ENCODE measurements around the gene MARK3. TPM values are rescaled to one million over a fixed set of nuclear protein-coding genes. Genes with fewer than 3 reads are reported as not detected.

Gene MARK3
- total RNA-seq, 1 donor from 2014 or later = 82.0 TPM

DNA sequence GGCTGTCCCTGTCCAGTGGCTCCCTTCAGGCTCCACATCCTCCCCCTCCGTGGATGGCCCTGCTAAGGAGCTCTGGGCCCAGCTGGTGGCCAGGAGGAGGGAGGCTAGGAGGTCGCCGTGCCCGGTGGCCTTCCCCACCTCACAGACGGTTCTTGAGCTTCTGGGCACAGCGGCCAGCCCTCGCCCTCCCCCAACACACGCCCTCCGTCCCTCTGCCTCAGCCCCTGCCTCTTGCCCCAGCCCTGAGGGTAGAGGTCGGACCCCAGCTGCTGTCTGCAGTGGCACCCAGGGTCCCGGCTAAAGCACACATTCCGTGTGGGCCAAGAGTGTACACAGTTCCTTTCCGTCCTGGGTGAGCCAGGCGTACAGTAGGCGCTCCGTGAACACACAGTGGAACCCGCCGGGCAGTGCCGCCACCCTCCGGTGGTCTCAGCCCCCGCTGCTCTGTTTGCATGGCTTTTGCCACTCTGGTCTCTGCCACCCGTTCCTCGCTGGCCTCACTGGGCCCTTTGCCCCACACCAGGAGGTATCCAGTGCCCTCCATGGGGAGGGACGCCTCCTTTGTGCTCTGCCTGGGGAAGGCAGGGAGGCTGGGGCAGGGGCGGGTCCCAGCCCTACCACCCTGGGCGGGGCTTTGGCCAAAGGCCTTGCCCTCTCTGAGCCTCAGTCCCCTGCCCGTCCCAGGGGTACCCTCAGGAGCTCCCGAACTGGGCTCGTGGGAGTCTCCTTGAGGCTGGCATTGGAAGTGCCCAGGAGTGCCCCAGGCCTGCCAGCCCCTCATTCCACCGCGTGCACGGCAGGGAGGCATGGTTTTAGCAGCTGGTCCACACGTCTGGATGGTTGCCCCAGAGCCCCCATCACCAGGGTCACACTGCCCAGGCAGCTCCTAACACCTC, 156.7 kb downstream of the MARK3 start:
- intact Hi-C loops (cut with micrococcal nuclease) = no loop called here
- Mint-ChIP-seq H3K27me3 (no peaks in the 10 kb centered on the region), H3K36me3 (ENCODE audit: low read depth) (no peaks in the 10 kb centered on the region), H3K4me3 (no peak overlapping the region), H3K9me3 (no peaks in the 10 kb centered on the region), H3K27ac (no peak overlapping the region), H3K4me1 (no peaks in the 10 kb centered on the region)
- DNase-seq = no peak

DNA sequence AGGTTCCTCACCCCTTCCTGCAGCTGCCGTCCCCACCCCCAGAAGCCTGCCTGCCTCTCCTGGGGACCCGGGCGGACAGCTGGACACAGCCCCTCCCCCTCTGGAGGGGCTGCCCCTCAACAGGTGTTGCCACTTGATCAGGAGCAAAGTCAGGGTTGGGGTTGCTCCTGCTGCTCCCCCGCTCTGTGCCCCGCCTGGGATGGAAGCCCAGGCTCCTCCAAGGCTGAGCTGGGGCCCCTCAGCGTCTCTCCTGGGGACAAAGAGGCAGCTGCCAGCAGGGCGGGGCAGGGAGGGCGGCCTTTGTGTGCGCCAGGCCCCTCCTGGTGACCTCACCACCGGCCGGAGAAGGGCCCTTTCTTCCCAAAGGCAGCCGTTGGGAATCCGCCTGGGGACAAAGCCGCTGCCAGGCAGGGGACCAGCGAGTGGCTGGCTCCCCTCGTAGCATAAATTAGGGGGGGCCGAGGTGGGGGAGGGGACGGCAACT, 157.4 kb downstream of the MARK3 start:
- H3K4me3 Mint-ChIP-seq = no peak overlapping the region
- DNase-seq = no peak
- H3K27me3 Mint-ChIP-seq = no peaks in the 10 kb centered on the region
- no peaks in the 10 kb centered on the region for H3K9me3 Mint-ChIP-seq
- no peak overlapping the region for H3K27ac Mint-ChIP-seq
- no peaks in the 10 kb centered on the region for H3K36me3 Mint-ChIP-seq (ENCODE audit: low read depth)
- intact Hi-C loops (cut with micrococcal nuclease) = no loop called here
- no peaks in the 10 kb centered on the region for H3K4me1 Mint-ChIP-seq

DNA sequence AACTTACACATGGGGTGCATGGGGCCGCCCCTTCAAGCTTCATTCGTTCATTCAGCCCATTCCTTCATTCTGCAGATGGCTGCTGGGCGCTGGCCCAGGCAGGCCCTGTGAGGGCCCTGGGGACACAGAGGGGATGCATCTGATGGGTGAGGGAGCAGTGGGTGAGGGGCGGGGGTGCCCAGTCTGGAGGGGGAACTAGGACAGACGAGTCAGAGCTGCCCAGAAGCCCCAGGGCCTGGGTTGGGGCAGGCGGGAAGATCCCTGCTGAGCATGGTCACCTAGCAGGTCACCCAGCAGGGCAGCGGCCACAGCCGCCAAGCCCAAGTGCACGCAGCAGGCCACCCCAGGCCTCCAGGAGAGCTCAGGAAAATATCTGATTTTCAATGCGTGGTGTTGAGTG, 157.9 kb downstream of the MARK3 start:
- H3K9me3 Mint-ChIP-seq = no peaks in the 10 kb centered on the region
- no peaks in the 10 kb centered on the region for H3K36me3 Mint-ChIP-seq (ENCODE audit: low read depth)
- no peak overlapping the region for H3K4me3 Mint-ChIP-seq
- intact Hi-C loops (cut with micrococcal nuclease) = no loop called here
- H3K27me3 Mint-ChIP-seq = no peaks in the 10 kb centered on the region
- DNase-seq = no peak
- no peak overlapping the region for H3K27ac Mint-ChIP-seq
- no peaks in the 10 kb centered on the region for H3K4me1 Mint-ChIP-seq

DNA sequence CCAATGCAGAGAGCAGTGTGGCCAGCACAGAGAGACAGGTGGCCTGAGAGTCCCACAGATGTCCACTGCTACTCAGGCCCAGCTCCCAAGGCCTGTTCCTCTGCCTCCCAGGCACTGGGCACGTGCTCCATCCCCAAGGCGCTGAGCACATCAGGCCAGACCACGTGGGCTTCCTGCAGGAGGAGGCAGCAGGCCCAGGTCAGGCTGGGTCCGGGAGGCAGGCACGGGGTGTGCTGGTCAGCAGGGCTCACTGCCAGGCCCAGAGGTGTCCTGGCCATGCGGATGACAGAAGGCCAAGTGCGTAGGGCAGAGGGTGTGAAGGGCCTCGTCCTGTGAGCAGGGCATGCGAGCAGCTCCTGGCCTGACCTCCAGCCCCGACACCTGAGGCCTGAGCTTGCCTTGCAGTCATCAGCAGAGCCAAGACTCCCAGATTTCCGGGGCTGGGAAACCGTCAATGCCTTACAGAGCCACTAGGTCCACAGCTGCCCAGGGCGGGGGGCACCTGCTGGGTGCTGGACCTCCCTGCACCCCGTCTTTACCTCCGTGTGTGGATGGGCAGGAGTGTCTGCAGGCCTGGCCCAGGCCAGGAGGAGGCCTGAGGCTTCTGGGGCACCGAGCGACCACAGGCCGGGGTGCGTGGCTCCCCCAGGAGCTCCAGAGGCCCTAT, 158.6 kb downstream of the MARK3 start:
- Mint-ChIP-seq H3K9me3 (no peaks in the 10 kb centered on the region), H3K4me1 (no peaks in the 10 kb centered on the region), H3K27me3 (no peaks in the 10 kb centered on the region), H3K36me3 (ENCODE audit: low read depth) (no peaks in the 10 kb centered on the region), H3K4me3 (no peak overlapping the region), H3K27ac (no peak overlapping the region)
- intact Hi-C loops (cut with micrococcal nuclease) = no loop called here
- no peak for DNase-seq

DNA sequence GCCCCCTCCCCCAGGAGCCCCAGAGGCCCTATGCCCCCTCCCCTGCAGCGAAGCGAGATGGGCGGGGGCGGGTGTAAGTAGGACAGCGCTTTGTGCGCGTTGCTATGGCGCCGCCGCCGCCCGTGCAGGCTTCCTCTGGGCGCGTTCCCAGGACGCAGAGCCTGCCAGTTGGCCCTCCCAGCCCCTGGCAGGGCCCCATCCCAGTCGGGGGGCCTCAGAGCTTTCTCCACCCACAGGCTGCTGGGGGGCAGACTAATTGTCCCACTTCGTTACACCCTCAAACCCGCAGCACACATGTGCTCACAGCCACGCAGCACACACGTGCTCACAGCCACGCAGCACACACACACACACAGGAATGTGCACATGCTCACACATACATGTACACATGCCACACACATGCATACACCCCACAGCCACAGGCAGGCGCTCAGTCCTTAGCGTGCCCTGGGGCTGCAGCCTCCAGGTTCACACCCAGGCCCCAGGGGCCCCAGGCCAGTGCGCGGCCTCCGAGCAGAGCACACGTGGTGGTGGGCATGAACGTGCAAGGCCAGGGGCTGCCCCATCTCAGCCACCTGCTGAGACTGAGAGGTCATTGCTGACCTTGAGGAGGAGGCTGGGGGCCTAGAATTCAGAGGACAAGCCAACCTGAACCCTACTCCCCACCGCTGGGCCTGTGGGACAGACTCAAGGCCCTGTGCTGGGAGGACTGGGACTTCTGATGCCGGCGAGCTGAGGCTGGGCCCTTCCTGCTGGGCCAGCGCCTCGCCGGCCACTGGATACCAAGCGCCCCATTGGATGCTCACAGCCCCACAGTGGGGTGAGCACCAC, 159.4 kb downstream of the MARK3 start:
- DNase-seq = no peak
- Mint-ChIP-seq H3K4me3 (no peak overlapping the region), H3K9me3 (no peaks in the 10 kb centered on the region), H3K36me3 (ENCODE audit: low read depth) (no peaks in the 10 kb centered on the region), H3K27me3 (no peaks in the 10 kb centered on the region), H3K27ac (no peak overlapping the region), H3K4me1 (no peaks in the 10 kb centered on the region)
- intact Hi-C loops (cut with micrococcal nuclease) = no loop called here

DNA sequence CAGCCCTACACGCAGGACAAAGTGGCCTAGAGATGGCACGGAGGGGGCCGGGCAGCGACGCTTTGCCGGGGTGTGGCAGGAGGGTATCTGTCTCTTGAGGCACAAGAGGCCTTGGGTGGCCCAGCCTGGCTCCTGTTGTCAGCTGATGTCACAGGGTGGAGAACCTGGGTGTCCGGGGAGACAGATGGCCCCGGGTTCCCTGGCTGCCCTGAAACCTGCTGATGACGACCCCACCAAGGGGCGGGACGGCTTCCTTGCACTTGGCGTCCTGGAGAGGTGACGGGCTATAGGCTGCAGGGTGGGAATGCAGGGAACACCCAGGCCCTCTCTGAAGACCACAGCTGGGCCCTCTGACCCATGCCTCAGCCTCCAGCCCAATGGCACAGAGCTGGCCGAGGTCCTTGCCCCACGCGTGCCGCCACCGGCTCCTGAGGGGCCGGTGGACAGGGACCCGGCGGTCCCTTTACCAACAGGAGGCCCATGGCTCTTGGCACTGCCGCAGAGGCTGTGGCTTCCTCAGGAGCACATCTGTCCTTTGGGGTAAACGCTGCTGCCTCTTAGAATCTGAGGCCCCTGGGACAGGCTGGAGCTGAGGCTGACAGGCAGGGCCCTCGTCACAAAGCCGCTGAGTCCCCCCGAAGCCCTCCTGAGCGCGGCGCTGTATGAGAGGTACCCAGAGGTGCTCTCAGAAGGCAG, 160.2 kb downstream of the MARK3 start:
- Mint-ChIP-seq H3K27me3 (no peaks in the 10 kb centered on the region), H3K9me3 (no peaks in the 10 kb centered on the region), H3K36me3 (ENCODE audit: low read depth) (no peaks in the 10 kb centered on the region), H3K4me1 (no peaks in the 10 kb centered on the region), H3K27ac (no peak overlapping the region), H3K4me3 (no peak overlapping the region)
- intact Hi-C loops (cut with micrococcal nuclease) = no loop called here
- no peak for DNase-seq

DNA sequence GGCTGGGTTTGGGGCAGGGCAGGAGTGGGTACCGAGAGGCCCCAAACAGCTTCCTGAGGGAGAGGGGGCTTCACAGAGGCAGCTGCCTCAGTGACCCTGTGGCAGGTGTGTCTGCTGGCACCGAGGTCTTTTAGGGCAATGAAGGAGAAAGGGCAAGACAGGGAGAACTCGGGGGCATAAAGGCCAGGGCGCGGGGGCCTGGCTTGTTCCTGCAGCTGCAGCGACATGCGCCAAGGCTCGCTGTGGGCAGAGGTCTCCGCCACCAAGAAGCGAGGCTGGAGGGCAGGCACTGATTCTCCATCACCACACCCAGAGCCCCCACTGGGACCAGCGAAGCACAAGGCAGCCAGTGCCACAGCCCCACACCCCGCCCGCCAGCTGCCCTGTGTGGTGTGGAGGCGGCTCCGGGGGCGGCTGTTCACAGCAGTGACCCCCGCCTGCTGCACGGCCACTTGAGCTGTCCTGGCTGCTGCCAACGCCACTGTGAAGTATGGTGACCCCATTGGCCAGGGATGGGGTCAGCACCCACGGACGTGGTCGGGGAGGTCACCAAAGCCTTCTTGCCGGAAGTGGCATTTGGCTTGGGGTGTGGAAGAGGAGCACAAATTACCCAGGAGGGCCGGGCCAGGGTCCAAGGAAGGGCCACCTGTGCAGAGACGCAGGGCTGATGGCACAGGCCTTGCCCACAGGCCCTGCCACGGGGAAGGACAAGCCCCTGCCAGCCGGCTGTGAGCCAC, 160.9 kb downstream of the MARK3 start:
- intact Hi-C loops (cut with micrococcal nuclease) = loop anchor here (1.0 kb wide), 2 partner anchors 28 to 46 kb away; no protein-coding TSS in a partner anchor
- no peaks in the 10 kb centered on the region for H3K4me1 Mint-ChIP-seq
- H3K27me3 Mint-ChIP-seq = no peaks in the 10 kb centered on the region
- H3K36me3 Mint-ChIP-seq (ENCODE audit: low read depth) = no peaks in the 10 kb centered on the region
- H3K4me3 Mint-ChIP-seq = no peak overlapping the region
- no peaks in the 10 kb centered on the region for H3K9me3 Mint-ChIP-seq
- no peak for DNase-seq
- no peak overlapping the region for H3K27ac Mint-ChIP-seq

DNA sequence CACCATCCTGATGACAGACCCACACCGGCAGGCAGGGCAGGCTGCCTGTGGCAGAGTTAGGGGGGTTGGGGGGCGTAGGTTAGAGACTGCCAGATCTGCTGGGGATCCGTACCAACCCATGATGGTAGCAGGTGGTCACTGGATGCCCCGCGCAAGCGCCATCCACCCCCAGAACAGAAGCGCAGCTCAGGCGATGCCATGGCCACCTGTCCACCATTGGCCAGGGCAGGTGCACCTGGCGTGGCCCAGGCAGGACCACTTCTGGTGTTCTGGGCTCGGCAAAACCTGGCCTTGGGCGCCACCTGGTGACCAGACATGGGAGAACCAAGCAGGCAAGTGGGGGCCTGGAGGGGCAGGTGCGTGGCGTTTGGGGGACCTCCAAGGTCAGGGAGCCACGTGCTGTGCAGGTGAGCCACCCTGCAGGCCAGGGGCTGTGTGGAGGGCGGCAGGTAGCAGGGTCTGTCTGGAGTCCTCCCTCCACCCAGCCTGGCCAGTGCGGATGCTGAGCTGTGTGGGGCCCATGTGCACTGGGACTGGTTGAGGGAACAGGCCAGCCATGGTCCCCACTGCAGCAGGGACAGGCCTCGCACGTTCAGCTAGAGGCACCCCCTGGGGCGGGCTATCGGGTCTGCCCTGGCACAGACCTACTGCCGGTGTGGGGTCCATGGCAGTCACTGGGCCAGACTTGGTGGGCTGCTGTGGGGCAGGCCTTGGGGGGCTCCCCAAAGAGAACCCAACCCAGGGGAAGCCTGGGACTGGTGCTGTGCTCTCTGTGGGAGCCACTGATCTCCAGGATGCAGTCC, 161.6 kb downstream of the MARK3 start:
- DNase-seq = peak; percentile 93
- H3K27ac Mint-ChIP-seq = no peak overlapping the region
- H3K9me3 Mint-ChIP-seq = no peaks in the 10 kb centered on the region
- H3K4me3 Mint-ChIP-seq = no peak overlapping the region
- intact Hi-C loops (cut with micrococcal nuclease) = loop anchor here (1.0 kb wide), 2 partner anchors 29 to 47 kb away; no protein-coding TSS in a partner anchor
- no peaks in the 10 kb centered on the region for H3K27me3 Mint-ChIP-seq
- no peaks in the 10 kb centered on the region for H3K4me1 Mint-ChIP-seq
- no peaks in the 10 kb centered on the region for H3K36me3 Mint-ChIP-seq (ENCODE audit: low read depth)

DNA sequence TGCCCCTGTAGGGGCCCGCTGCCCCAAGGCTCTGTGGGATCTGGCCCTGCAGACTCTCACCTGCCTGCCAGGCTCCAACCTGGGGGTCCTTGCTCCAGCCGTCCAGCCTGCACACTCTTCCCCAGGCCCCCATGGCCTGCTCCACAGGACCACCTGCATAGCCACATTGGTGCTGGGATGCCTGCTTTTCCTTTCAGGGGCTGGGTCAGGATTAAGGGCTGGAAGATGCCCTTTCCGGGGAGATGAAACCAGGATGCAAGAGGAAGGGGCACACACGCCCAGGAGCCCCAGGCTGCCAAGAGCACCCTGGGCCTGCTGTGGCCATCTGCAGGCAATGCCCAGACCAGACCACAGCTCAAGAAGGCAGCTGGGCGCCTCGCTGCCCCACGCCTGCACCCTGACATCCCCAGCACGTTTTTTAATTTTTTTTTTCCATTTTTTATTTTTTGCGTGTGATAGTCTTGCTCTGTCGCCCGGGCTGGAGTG, 162.3 kb downstream of the MARK3 start:
- no peak for DNase-seq
- intact Hi-C loops (cut with micrococcal nuclease) = no loop called here
- H3K36me3 Mint-ChIP-seq (ENCODE audit: low read depth) = no peaks in the 10 kb centered on the region
- no peak overlapping the region for H3K4me3 Mint-ChIP-seq
- no peaks in the 10 kb centered on the region for H3K9me3 Mint-ChIP-seq
- H3K27ac Mint-ChIP-seq = no peak overlapping the region
- no peaks in the 10 kb centered on the region for H3K27me3 Mint-ChIP-seq
- H3K4me1 Mint-ChIP-seq = no peaks in the 10 kb centered on the region

DNA sequence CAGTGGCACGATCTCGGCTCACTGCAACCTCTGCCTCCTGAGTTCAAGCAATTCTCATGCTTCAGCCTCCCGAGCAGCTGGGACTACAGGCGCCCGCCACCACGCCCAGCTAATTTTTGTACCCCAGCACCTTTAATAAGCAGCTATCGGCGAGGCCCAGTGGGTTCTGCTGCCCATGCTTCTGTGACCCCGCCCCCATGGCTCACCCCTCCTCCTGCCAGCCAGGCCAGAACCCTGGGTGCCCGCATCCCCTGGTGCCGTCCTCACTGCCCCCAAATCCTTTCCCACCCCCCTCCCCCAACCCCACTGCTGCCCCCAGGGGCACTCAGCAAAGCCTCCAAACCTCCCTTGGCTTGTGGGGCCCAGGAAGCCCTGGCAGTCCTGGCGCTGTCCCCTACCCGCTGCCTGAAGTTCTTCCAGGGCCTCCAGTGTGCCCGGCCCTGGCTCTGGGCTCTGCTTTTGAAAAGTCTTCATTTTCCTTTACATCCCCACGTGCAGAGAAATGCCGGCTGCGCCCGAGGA, 162.8 kb downstream of the MARK3 start:
- DNase-seq = no peak

DNA sequence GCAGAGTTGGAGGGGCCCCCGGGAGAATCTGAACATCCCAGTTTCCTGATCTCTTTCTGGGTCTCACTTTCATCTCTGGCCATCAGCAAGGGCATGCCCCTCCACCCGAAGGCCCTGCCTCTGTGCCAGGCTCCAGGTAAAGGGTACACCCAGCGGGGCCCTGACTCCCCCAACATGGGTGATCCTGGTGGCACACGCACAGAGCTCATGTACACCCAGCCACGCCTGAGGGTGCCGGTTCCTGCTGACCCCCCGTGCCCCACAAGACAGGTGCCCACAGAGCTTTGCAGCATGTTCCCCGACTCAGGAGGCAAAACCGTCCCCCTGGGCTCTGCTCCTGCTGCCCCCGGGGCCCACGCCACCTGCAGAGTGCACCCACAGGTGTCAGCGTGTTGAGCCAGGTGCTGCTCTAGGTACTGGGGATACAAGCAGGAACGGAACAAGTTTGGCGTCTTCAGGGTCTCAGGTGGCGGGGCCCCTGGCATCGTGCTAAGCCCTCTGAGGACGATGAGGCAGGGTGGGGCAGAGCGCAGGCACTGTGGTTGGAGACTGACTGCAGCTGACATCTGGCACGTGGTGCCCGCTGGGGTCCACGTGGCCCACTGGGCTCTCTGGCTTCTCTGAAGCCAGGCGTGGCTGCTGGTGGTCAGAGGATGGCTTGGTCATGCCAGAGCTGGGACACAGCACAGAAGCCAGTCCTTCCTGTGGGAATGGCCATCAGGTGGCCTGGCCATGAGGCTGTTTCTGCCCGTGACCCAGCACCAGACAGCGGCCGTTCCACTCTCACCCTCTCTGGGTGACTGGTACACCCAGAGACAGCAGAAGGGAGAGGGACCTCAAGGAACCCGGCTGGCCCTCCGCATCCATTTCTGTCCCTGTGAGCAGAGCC, 163.5 kb downstream of the MARK3 start:
- DNase-seq = no peak
- Mint-ChIP-seq H3K36me3 (ENCODE audit: low read depth) (no peaks in the 10 kb centered on the region), H3K4me3 (no peak overlapping the region), H3K27ac (no peak overlapping the region), H3K27me3 (no peaks in the 10 kb centered on the region), H3K4me1 (no peaks in the 10 kb centered on the region), H3K9me3 (no peaks in the 10 kb centered on the region)
- intact Hi-C loops (cut with micrococcal nuclease) = no loop called here

More for the DNA sequence above, 162.8 kb downstream of the MARK3 start:
- no peaks in the 10 kb centered on the region for H3K36me3 Mint-ChIP-seq (ENCODE audit: low read depth)
- intact Hi-C loops (cut with micrococcal nuclease) = no loop called here
- H3K9me3 Mint-ChIP-seq = no peaks in the 10 kb centered on the region
- no peaks in the 10 kb centered on the region for H3K27me3 Mint-ChIP-seq
- no peak overlapping the region for H3K4me3 Mint-ChIP-seq
- no peaks in the 10 kb centered on the region for H3K4me1 Mint-ChIP-seq
- H3K27ac Mint-ChIP-seq = no peak overlapping the region

Data from activated CD4-positive, alpha-beta T cell treated with anti-CD3 and anti-CD28 coated beads, Interleukin-2, amount 10 ng/mL, durations not matched to agents 24 days and 14 days (primary cell).